Calu3 (cell line): ENCODE data around the gene CAPS. TPM values are rescaled to one million over a fixed set of nuclear protein-coding genes. Genes with fewer than 3 reads are reported as not detected.

ENCODE experiments used
- BruUV-seq: library from RNA; stranded (reverse); fragments of 400-500 nt; replicated peaks from 2 replicates; lab custom pipeline; 2021; lab: Mats Ljungman, UMichigan
- CTCF ChIA-PET: fragments of 300-600 bp; sonication (Branson Sonifier 250); formaldehyde crosslinking; loops from one replicate; lab custom pipeline; 2022; ENCODE audit warnings: antibody characterized with exemption; lab: Charles Lee
- DNase-seq: peaks from one replicate; pipeline ENCODE4 v3.0.0; 2022
- H3K27ac Mint-ChIP-seq: one replicate; pipeline ENCODE4 v1.8.0; 2022; ENCODE audit warnings: mixed read lengths; ENCODE audit not compliant: unreplicated experiment
- H3K27me3 Mint-ChIP-seq: one replicate; pipeline ENCODE4 v1.8.0; 2022; ENCODE audit warnings: mixed read lengths; ENCODE audit not compliant: unreplicated experiment
- H3K36me3 Mint-ChIP-seq: one replicate; pipeline ENCODE4 v1.8.0; 2022; ENCODE audit warnings: mild to moderate bottlenecking, moderate library complexity, mixed read lengths; ENCODE audit not compliant: insufficient read depth, unreplicated experiment
- H3K4me1 Mint-ChIP-seq: one replicate; pipeline ENCODE4 v1.8.0; 2022; ENCODE audit warnings: mild to moderate bottlenecking, low read depth, mixed read lengths; ENCODE audit not compliant: unreplicated experiment
- H3K4me3 Mint-ChIP-seq: one replicate; pipeline ENCODE4 v1.8.0; 2022; ENCODE audit warnings: mild to moderate bottlenecking, low read depth, moderate library complexity, mixed read lengths; ENCODE audit not compliant: unreplicated experiment
- H3K9me3 Mint-ChIP-seq: one replicate; pipeline ENCODE4 v1.8.0; 2022; ENCODE audit warnings: low read depth, mixed read lengths; ENCODE audit not compliant: unreplicated experiment
- intact Hi-C: fragments of 100-400 bp; cut with micrococcal nuclease; formaldehyde crosslinking; loops from one replicate; pipeline ENCODE4 v1.10.0; 2022; ENCODE audit not compliant: unreplicated experiment
- total RNA-seq: library from RNA; stranded (reverse); gene quantifications from 2 replicates; pipeline ENCODE4 v1.2.3, GENCODE V29; 2022
- TF ChIP-seq, protein P1 (sequence below): fragments of 200-600 bp; IDR thresholded peaks from one replicate; pipeline ENCODE4 v1.8.0; 2022; ENCODE audit warnings: antibody characterized with exemption; ENCODE audit not compliant: unreplicated experiment

Gene CAPS
- total RNA-seq, 1 experiment from 2014 or later: 39.9 TPM

GRCh38 chr19:5949792-5950305, 35.8 kb downstream of the CAPS start:
- intact Hi-C loops: no loop called here
- Mint-ChIP-seq H3K27ac (no peak overlapping the region), H3K36me3 (peaks cover 17% of the 10 kb centered on the region), H3K4me3 (no peak overlapping the region), H3K27me3 (no peaks in the 10 kb centered on the region), H3K4me1 (peaks cover 7% of the 10 kb centered on the region), H3K9me3 (no peaks in the 10 kb centered on the region)
- CTCF ChIA-PET: no interaction called here
- DNase-seq: no peak
- BruUV-seq: no TSS peak
- TF ChIP-seq, protein P1, sequence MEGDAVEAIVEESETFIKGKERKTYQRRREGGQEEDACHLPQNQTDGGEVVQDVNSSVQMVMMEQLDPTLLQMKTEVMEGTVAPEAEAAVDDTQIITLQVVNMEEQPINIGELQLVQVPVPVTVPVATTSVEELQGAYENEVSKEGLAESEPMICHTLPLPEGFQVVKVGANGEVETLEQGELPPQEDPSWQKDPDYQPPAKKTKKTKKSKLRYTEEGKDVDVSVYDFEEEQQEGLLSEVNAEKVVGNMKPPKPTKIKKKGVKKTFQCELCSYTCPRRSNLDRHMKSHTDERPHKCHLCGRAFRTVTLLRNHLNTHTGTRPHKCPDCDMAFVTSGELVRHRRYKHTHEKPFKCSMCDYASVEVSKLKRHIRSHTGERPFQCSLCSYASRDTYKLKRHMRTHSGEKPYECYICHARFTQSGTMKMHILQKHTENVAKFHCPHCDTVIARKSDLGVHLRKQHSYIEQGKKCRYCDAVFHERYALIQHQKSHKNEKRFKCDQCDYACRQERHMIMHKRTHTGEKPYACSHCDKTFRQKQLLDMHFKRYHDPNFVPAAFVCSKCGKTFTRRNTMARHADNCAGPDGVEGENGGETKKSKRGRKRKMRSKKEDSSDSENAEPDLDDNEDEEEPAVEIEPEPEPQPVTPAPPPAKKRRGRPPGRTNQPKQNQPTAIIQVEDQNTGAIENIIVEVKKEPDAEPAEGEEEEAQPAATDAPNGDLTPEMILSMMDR: no peak

DNA sequence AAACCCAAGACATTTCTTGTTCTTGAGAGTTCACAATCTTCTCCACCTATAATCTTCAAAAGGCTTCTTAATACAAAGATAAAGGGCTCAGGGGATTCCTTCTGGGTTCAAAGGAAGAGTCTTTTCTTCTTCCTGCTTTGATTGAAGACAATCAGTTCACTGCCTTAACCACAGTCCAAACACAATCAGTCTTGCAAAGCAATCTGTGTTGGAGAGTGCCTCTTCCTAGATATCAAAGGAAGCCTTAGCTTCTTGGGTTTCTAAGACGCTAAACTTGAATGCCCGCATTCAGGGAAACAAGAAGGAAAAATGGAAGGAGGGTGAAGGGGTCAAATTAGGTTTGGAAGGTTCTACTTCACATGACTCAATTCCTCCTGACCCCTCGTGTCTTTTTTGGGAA, 36.7 kb downstream of the CAPS start:
- CTCF ChIA-PET: no interaction called here
- Mint-ChIP-seq H3K4me1 (peaks cover 7% of the 10 kb centered on the region), H3K4me3 (no peak overlapping the region), H3K9me3 (no peaks in the 10 kb centered on the region), H3K27me3 (no peaks in the 10 kb centered on the region), H3K27ac (no peak overlapping the region), H3K36me3 (peaks cover 14% of the 10 kb centered on the region)
- TF ChIP-seq, protein P1: no peak
- intact Hi-C loops: no loop called here
- no TSS peak for BruUV-seq
- no peak for DNase-seq

- TF ChIP-seq, protein P1: no peak
- Mint-ChIP-seq H3K9me3 (no peaks in the 10 kb centered on the region), H3K4me1 (peaks cover 7% of the 10 kb centered on the region), H3K36me3 (peaks cover 12% of the 10 kb centered on the region), H3K27ac (no peak overlapping the region), H3K4me3 (no peak overlapping the region), H3K27me3 (no peaks in the 10 kb centered on the region)
- intact Hi-C loops: no loop called here
- CTCF ChIA-PET: no interaction called here
- no TSS peak for BruUV-seq
- DNase-seq: no peak
Observed at GRCh38 chr19:5951338-5951861, 37.3 kb downstream of the CAPS start.

DNA sequence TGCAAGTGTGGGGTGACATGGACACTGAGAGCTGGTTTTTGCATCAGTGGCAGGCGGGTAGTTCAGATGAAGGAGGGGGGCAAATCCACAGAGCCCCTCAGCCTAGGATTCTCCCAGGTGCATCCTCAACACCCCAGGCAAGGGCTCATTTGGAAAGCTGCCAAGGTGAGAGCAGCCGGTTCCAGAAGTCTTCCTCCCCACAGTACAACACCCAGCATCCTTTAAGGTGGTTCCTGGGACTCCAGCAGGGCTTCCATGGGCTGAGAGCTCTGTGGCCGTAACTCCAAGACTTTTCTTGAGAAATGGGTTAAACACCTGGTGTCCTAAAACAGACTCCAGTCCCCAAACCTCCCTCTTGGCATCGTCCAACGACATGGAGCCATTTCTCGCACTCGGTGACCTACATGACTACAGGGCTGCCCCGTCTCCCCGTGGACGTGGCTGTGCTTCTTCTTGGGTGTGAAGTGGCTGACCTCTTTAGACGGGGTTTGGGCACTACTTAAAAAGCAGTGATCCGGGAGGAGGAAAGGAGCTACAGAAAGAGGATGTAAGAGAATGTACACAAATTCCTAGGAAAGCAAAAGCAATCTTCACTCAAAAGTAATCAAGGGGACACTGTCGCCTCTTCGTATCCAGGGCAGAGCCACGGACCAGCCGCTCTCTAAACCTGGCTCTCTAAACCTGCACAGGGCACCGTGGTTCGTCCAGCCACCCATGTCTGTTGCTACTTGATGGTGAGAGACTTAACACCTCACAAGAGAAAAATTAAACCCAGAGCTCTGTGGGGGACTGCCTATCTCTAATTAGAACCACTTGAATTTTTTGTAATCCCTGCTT, 38.4 kb downstream of the CAPS start:
- Mint-ChIP-seq H3K36me3 (peaks cover 12% of the 10 kb centered on the region), H3K4me3 (no peak overlapping the region), H3K27ac (no peak overlapping the region), H3K4me1 (peaks cover 7% of the 10 kb centered on the region), H3K9me3 (no peaks in the 10 kb centered on the region), H3K27me3 (no peaks in the 10 kb centered on the region)
- intact Hi-C loops: no loop called here
- no peak for DNase-seq
- CTCF ChIA-PET: no interaction called here
- BruUV-seq: no TSS peak
- TF ChIP-seq, protein P1: no peak
